Measurements from ENCODE around the gene ACAD10.

DNA sequence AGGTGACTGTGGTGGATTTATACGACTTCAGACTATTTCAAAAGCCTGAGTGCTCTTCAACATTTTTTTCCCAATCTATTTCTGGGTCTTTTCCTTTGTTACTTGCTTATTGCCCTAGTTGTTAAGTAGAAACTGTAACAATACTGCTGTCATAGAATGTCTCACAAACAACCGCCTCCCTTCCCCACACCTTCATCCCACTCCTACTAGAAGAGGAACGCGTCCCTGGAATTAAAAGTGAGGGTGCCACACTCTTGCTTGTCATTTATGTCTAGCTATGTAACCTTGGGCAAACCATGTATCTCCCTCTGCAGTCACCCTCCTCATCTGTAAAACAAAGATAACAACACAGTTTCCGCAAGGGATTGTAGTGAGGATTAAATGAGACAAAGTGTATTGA is 8.7 kb upstream of the ACAD10 start:
- TF ChIP-seq EGR1 (IDR thresholded peaks at IDR 0.05) (no peak), CREB1 (IDR thresholded peaks at IDR 0.05; ENCODE audit: low read depth) (no peak), ZBTB7A (IDR thresholded peaks at IDR 0.05; ENCODE audit: low read depth) (no peak), RAD21 (IDR thresholded peaks at IDR 0.05; ENCODE audit: low read depth) (no peak), TAF1 (IDR thresholded peaks at IDR 0.05; ENCODE audit: low read depth) (no peak), TEAD4 (IDR thresholded peaks at IDR 0.05) (no peak), YY1 (IDR thresholded peaks at IDR 0.05; ENCODE audit: low read depth) (no peak), EP300 (IDR thresholded peaks at IDR 0.05; ENCODE audit: borderline replicate concordance) (no peak)
- TF ChIP-seq, protein P1, sequence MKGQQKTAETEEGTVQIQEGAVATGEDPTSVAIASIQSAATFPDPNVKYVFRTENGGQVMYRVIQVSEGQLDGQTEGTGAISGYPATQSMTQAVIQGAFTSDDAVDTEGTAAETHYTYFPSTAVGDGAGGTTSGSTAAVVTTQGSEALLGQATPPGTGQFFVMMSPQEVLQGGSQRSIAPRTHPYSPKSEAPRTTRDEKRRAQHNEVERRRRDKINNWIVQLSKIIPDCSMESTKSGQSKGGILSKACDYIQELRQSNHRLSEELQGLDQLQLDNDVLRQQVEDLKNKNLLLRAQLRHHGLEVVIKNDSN (IDR thresholded peaks at IDR 0.05), result no peak
- TF ChIP-seq, protein P2, sequence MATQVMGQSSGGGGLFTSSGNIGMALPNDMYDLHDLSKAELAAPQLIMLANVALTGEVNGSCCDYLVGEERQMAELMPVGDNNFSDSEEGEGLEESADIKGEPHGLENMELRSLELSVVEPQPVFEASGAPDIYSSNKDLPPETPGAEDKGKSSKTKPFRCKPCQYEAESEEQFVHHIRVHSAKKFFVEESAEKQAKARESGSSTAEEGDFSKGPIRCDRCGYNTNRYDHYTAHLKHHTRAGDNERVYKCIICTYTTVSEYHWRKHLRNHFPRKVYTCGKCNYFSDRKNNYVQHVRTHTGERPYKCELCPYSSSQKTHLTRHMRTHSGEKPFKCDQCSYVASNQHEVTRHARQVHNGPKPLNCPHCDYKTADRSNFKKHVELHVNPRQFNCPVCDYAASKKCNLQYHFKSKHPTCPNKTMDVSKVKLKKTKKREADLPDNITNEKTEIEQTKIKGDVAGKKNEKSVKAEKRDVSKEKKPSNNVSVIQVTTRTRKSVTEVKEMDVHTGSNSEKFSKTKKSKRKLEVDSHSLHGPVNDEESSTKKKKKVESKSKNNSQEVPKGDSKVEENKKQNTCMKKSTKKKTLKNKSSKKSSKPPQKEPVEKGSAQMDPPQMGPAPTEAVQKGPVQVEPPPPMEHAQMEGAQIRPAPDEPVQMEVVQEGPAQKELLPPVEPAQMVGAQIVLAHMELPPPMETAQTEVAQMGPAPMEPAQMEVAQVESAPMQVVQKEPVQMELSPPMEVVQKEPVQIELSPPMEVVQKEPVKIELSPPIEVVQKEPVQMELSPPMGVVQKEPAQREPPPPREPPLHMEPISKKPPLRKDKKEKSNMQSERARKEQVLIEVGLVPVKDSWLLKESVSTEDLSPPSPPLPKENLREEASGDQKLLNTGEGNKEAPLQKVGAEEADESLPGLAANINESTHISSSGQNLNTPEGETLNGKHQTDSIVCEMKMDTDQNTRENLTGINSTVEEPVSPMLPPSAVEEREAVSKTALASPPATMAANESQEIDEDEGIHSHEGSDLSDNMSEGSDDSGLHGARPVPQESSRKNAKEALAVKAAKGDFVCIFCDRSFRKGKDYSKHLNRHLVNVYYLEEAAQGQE (IDR thresholded peaks at IDR 0.05; ENCODE audit: low read depth), result no peak
- TF ChIP-seq, protein P3, sequence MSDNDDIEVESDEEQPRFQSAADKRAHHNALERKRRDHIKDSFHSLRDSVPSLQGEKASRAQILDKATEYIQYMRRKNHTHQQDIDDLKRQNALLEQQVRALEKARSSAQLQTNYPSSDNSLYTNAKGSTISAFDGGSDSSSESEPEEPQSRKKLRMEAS (IDR thresholded peaks at IDR 0.05), result no peak
